K562 (cell line): Measurements from ENCODE around the gene LIN28B. TPM values are rescaled to one million over a fixed set of nuclear protein-coding genes. Genes with fewer than 3 reads are reported as not detected.
A peak's percentile ranks its signal among the peaks of the same experiment; 100 is the strongest.

Experiments used
- ATAC-seq: fragments of 200-7000 bp; cut with Tn5 transposase; 3 replicates; pipeline ENCODE4 v1.9.1; 2020; ENCODE audit warnings: moderate library complexity
- BruUV-seq: library from RNA; stranded (reverse); fragments of 400-500 nt; replicated peaks from 2 replicates; lab custom pipeline; 2021; lab: Mats Ljungman, UMichigan
- CTCF ChIA-PET: fragments of 300-600 bp; formaldehyde crosslinking; extraction: SDS; loops from one replicate; lab custom pipeline; 2021; ENCODE audit warnings: low intra/inter-chr PET ratio; lab: Yijun Ruan, JAX
- POLR2A ChIA-PET: fragments of 300-600, 350-650 bp; sonication (Branson Sonifier 250); formaldehyde crosslinking; extraction: SDS; loops from one replicate; lab custom pipeline; 2021; ENCODE audit warnings: antibody characterized with exemption, inconsistent platforms; lab: Yijun Ruan, JAX
- DNase-seq, 4 experiments: peaks; one replicate each; pipeline versions ENCODE4 v3.0.0 to v3.0.0-alpha.2; 2011 to 2018; ENCODE audit warnings: low spot score in 3 of 4, mixed read lengths in 3 of 4; ENCODE audit errors: extremely low read depth in 1 of 4
- FAIRE-seq: peaks from 2 replicates; lab custom pipeline; 2011; peaks lifted over from hg19 to GRCh38; lab: Jason Lieb, UNC
- H2AFZ ChIP-seq: 2 replicates; pipeline ENCODE4 v1.6.0; 2011; ENCODE audit warnings: low read depth, low read length, control low read depth, inconsistent platforms
- H3K27ac ChIP-seq: fragments of 200-600 bp; 3 replicates; pipeline ENCODE4 v1.8.0; 2011; ENCODE audit warnings: low read depth, mild to moderate bottlenecking, control low read depth, inconsistent platforms, low read length, moderate library complexity, mixed read lengths; ENCODE audit errors: extremely low read depth
- H3K27me3 ChIP-seq, 2 experiments: fragments of 300-600 bp in 1 of 2; 2 replicates in 1 of 2; 3 replicates in 1 of 2; pipeline versions ENCODE4 v1.6.0 to v1.8.0; 2011; ENCODE audit warnings: inconsistent platforms in 2 of 2, low read length in 2 of 2, mild to moderate bottlenecking in 1 of 2, mixed read lengths in 1 of 2, moderate library complexity in 1 of 2; ENCODE audit not compliant: control insufficient read depth in 2 of 2, insufficient read depth in 2 of 2
- H3K36me3 ChIP-seq: fragments of 300-600 bp; 3 replicates; pipeline ENCODE4 v1.8.0; 2011; ENCODE audit warnings: mild to moderate bottlenecking, low read length, inconsistent platforms; ENCODE audit not compliant: control insufficient read depth, insufficient read depth
- H3K4me1 ChIP-seq, 2 experiments: fragments of 200-600 bp in 1 of 2; replicated peaks in 1 of 2; 2 replicates in 1 of 2; 3 replicates in 1 of 2; pipeline versions ENCODE4 v1.5.1 to v1.8.0; 2011; ENCODE audit warnings: inconsistent platforms in 2 of 2, low read length in 2 of 2, mild to moderate bottlenecking in 1 of 2, mixed read lengths in 1 of 2, moderate library complexity in 1 of 2; ENCODE audit not compliant: control insufficient read depth in 2 of 2, insufficient read depth in 2 of 2
- H3K4me2 ChIP-seq: 2 replicates; pipeline ENCODE4 v1.6.1; 2011; ENCODE audit warnings: low read length, control low read depth, inconsistent platforms, mixed read lengths; ENCODE audit not compliant: insufficient read depth
- H3K4me3 ChIP-seq: fragments of 200-600 bp; sonication (generic), shearing (Covaris generic); 2 replicates; pipeline ENCODE4 v1.5.1; 2016; ENCODE audit warnings: control low read depth, inconsistent platforms
- H3K79me2 ChIP-seq: fragments of 200-600 bp; 3 replicates; pipeline ENCODE4 v1.8.0; 2011; ENCODE audit warnings: low read length, inconsistent platforms; ENCODE audit not compliant: control insufficient read depth, insufficient read depth
- H3K9ac ChIP-seq, 2 experiments: 2 replicates each; pipeline versions ENCODE4 v1.6.0 to v1.6.1; 2011; ENCODE audit warnings: low read depth in 2 of 2, low read length in 2 of 2, control low read depth in 1 of 2, inconsistent platforms in 1 of 2, mild to moderate bottlenecking in 1 of 2, mixed read lengths in 1 of 2; ENCODE audit not compliant: insufficient read depth in 1 of 2
- H3K9me1 ChIP-seq: one replicate; pipeline ENCODE4 v1.6.0; 2011; ENCODE audit warnings: inconsistent platforms, mild to moderate bottlenecking, low read length, moderate library complexity; ENCODE audit not compliant: control insufficient read depth, insufficient read depth
- H3K9me3 ChIP-seq: replicated peaks from 2 replicates; pipeline ENCODE4 v1.5.1; 2011; ENCODE audit warnings: low read depth, low read length, inconsistent platforms; ENCODE audit not compliant: control insufficient read depth, insufficient read depth
- H4K20me1 ChIP-seq: replicated peaks from 2 replicates; pipeline ENCODE4 v1.6.1; 2011; ENCODE audit warnings: low read length, inconsistent platforms, mixed read lengths; ENCODE audit not compliant: control insufficient read depth, insufficient read depth
- TEAD4 ChIP-seq, 2 experiments: sonication (generic) in 1 of 2; formaldehyde crosslinking in 1 of 2; IDR thresholded peaks; 2 replicates each; pipeline versions ENCODE4 v1.6.1 to v1.8.0; 2012 to 2022; ENCODE audit warnings: borderline replicate concordance in 1 of 2, inconsistent platforms in 1 of 2, low read length in 1 of 2, mild to moderate bottlenecking in 1 of 2, missing genetic modification reagents in 1 of 2
- ZC3H8 ChIP-seq: fragments of 450-650 bp; IDR thresholded peaks from 2 replicates; pipeline ENCODE4 v1.6.1; 2017
- WGBS: fragments of 100-300 bp; shearing (Covaris generic); methylation state at CpG from one replicate; pipeline ENCODE4 v1.1.6; 2016; ENCODE audit warnings: low coverage, mixed read lengths; ENCODE audit not compliant: insufficient coverage; ENCODE audit errors: missing lambda C conversion rate; 5-methylcytosine and 5-hydroxymethylcytosine counted together
- in situ Hi-C: fragments of 300-500 bp; cut with MboI; formaldehyde crosslinking; loops from 4 replicates; pipeline ENCODE4 v1.15.0; 2018; ENCODE audit warnings: inconsistent platforms, mixed read lengths
- intact Hi-C: fragments of 100-400 bp; cut with micrococcal nuclease; formaldehyde crosslinking; loops from 2 replicates; pipeline ENCODE4 v1.14.2; 2022
- polyA plus RNA-seq, 8 experiments: library from polyadenylated mRNA; depleted of rRNA in 4 of 8; stranded (reverse) in 5 of 8; unstranded in 3 of 8; fragments of >200 nt; fragmentation: Nextera tagmentation in 2 of 8; fragmentation: Illumina TruSeq in 1 of 8; extraction: Ambion mirVana in 2 of 8; extraction: Trizol in 1 of 8; gene quantifications; 2 replicates each; pipeline versions ENCODE4 v1.2.1 to v1.2.3, GENCODE V29; 2011 to 2014; ENCODE audit warnings: inconsistent platforms in 1 of 8, missing spikeins in 1 of 8
- total RNA-seq, 7 experiments: library from RNA; depleted of rRNA in 6 of 7; stranded (reverse); fragments of >200 nt in 6 of 7; fragmentation: Illumina TruSeq in 2 of 7; extraction: Trizol in 2 of 7; gene quantifications; 2 replicates each; pipeline versions ENCODE4 v1.2.1 to v1.2.3, GENCODE V29; 2011 to 2021; ENCODE audit warnings: low replicate concordance in 1 of 7
- TF ChIP-seq, protein P1 (sequence below): fragments of 450-650 bp; IDR thresholded peaks from 2 replicates; pipeline ENCODE4 v1.6.1; 2016; ENCODE audit warnings: borderline replicate concordance
- TF ChIP-seq, protein P2 (sequence below): sonication (generic); formaldehyde crosslinking; IDR thresholded peaks from 2 replicates; pipeline ENCODE4 v1.8.0; 2023; ENCODE audit warnings: mild to moderate bottlenecking, missing genetic modification reagents

The LIN28B gene
- total and polyA plus RNA-seq, 9 of the 15 experiments (the other 6 are each of a cell fraction or from before 2014, with no cell fraction given) = 20.9 to 77.3 (median 42.1) TPM

DNA sequence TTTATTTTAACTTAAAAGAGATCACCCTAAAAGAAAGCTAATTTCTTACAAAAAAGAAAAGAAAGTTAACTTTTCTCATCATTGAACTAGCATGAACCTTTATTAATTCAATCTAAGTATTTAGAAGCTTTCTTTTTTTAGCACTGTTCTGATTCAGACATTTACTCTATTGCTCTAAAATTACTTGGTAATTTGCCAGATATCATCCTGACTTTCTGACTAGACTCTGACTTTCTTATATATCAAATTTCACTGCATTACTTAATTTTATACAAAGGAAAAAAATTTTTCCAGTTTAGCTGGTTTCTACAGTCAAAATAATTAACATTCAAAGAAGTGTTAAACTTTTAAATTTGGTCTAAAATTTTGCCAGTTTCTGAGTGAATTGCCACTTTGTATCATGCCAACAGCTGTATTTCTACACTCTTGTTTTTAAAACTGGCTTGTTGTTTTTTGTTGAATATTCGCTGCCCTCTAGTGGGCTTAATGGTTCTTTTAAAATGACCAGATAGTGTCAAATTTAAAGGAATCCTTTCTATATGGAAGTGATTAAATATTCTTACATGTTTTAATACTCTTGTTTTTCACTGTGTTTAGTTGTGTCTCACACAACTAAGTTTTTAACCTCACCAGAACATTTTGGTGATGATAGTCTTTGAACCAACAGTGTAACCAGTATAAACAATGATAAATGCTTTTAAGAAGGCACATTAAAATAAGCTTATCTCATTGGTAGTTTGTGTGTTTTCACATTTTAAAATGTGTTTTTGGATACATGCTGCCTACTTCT lies 120.9 kb downstream of the LIN28B start:
- Histone ChIP-seq H3K4me2 (no peak overlapping the region), H2AFZ (no peak overlapping the region), H4K20me1 (no peaks in the 10 kb centered on the region), H3K27me3 (no peaks in the 10 kb centered on the region), H3K4me1 (0 out of 5 replicates have a peak, but pooled peaks cover 0 to 1% of the 10 kb centered on the region in 2 experiments), H3K36me3 (peaks cover 33% of the 10 kb centered on the region), H3K4me3 (no peak overlapping the region), H3K27ac (no peak overlapping the region), H3K9me1 (no peaks in the 10 kb centered on the region), H3K79me2 (peaks cover 8% of the 10 kb centered on the region; the same call in 2 of the 3 replicates), H3K9me3 (no peaks in the 10 kb centered on the region), H3K9ac (no peak overlapping the region)
- ChIA-PET POLR2A (interaction anchor here (0.8 to 1.5 kb wide), 2 partner anchors 12 to 121 kb away, joined by 3 to 4 read pairs; partner anchors contain the start of gene LIN28B), CTCF (interaction anchor here (0.7 to 3.9 kb wide), 5 partner anchors 82 to 395 kb away, joined by 3 to 43 read pairs (median 11); no protein-coding TSS in a partner anchor)
- in situ Hi-C loops (loop anchor here (5.0 to 10.0 kb wide), 2 partner anchors 135 to 293 kb away; no protein-coding TSS in a partner anchor), intact Hi-C loops (loop anchor here (1.0 to 5.0 kb wide), 6 partner anchors 81 to 550 kb away; no protein-coding TSS in a partner anchor)
- ATAC-seq (peak; percentile 74), FAIRE-seq (peak; percentile 61), DNase-seq (peak; percentile 21 to 59 (median 23))
- no TSS peak for BruUV-seq
- WGBS = 0% methylated on average over 1 of the region's 1 CpG
- TF ChIP-seq ZC3H8 (no peak), TEAD4 (IDR thresholded peaks at IDR 0.05; ENCODE audit: low read length) (no peak), TEAD4 (CRISPR knock-in tag; IDR thresholded peaks at IDR 0.05; ENCODE audit: borderline replicate concordance) (no peak)
- TF ChIP-seq, protein P1, sequence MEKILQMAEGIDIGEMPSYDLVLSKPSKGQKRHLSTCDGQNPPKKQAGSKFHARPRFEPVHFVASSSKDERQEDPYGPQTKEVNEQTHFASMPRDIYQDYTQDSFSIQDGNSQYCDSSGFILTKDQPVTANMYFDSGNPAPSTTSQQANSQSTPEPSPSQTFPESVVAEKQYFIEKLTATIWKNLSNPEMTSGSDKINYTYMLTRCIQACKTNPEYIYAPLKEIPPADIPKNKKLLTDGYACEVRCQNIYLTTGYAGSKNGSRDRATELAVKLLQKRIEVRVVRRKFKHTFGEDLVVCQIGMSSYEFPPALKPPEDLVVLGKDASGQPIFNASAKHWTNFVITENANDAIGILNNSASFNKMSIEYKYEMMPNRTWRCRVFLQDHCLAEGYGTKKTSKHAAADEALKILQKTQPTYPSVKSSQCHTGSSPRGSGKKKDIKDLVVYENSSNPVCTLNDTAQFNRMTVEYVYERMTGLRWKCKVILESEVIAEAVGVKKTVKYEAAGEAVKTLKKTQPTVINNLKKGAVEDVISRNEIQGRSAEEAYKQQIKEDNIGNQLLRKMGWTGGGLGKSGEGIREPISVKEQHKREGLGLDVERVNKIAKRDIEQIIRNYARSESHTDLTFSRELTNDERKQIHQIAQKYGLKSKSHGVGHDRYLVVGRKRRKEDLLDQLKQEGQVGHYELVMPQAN = no peak
- TF ChIP-seq, protein P2, sequence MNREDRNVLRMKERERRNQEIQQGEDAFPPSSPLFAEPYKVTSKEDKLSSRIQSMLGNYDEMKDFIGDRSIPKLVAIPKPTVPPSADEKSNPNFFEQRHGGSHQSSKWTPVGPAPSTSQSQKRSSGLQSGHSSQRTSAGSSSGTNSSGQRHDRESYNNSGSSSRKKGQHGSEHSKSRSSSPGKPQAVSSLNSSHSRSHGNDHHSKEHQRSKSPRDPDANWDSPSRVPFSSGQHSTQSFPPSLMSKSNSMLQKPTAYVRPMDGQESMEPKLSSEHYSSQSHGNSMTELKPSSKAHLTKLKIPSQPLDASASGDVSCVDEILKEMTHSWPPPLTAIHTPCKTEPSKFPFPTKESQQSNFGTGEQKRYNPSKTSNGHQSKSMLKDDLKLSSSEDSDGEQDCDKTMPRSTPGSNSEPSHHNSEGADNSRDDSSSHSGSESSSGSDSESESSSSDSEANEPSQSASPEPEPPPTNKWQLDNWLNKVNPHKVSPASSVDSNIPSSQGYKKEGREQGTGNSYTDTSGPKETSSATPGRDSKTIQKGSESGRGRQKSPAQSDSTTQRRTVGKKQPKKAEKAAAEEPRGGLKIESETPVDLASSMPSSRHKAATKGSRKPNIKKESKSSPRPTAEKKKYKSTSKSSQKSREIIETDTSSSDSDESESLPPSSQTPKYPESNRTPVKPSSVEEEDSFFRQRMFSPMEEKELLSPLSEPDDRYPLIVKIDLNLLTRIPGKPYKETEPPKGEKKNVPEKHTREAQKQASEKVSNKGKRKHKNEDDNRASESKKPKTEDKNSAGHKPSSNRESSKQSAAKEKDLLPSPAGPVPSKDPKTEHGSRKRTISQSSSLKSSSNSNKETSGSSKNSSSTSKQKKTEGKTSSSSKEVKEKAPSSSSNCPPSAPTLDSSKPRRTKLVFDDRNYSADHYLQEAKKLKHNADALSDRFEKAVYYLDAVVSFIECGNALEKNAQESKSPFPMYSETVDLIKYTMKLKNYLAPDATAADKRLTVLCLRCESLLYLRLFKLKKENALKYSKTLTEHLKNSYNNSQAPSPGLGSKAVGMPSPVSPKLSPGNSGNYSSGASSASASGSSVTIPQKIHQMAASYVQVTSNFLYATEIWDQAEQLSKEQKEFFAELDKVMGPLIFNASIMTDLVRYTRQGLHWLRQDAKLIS (CRISPR knock-in tag) = no peak
